Measurements from ENCODE around the gene STX8.
"Not testable (repeated sequence)": the region's sequence is repeated elsewhere in the genome, so short reads cannot be mapped to it uniquely, and the experiment has no call there.

GRCh38 chr17:9554715-9555114 is 20.9 kb downstream of the STX8 start:
- TF ChIP-seq CTCF (IDR thresholded peaks at IDR 0.05), result peak; percentile 78
- TF ChIP-seq REST (IDR thresholded peaks at IDR 0.05; ENCODE audit: insufficient read depth in 1 of 2, low read depth in 2 of 2, low read length in 1 of 2), result not testable (repeated sequence)
